Skin of body (tissue), 3 donors: ENCODE results near the gene RERE. TPM values are rescaled to one million over a fixed set of nuclear protein-coding genes. Genes with fewer than 3 reads are reported as not detected.

Experiments used
- DNase-seq: peaks from one replicate; lab custom pipeline; 2025; lab: John Stamatoyannopoulos, UW
- small RNA-seq: library from RNA; depleted of rRNA; stranded (forward); fragments of <200 nt; gene quantifications from one replicate; pipeline ENCODE3, GENCODE V24; 2014; ENCODE audit warnings: low replicate concordance
- total RNA-seq: library from RNA; depleted of rRNA; stranded (reverse); fragments of >200 nt; gene quantifications from one replicate; pipeline ENCODE4 v1.2.3, GENCODE V29; 2014

Gene RERE
- total RNA-seq, 1 donor from 2014 or later, result 125 TPM

- peak; percentile 20 for DNase-seq
These were observed 502.8 kb downstream of the RERE start for GRCh38 chr1:8314346-8315280.

DNA sequence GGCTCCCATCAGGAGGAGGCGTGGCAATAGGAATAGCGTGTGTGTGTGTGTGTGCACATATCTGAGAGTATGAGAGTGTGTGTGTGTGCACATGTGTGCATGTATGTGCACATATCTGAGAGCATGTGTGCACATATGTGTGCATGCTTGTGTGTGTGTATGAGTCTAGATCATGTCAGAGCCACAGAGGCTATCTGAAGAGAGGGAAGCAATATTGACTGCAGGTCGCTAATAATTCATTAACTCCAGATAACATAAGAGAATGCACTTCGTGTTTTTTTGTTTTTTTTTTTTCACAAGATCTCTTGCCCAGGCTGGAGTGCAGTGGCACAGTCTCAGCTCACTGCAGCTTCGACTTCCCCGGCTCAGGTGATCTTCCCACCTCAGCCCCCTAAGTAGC, 504.2 kb downstream of the RERE start:
- no peak for DNase-seq

- no peak for DNase-seq
These were observed 504.9 kb downstream of the RERE start for GRCh38 chr1:8312235-8313218.

- DNase-seq, result no peak
These were observed 506.2 kb downstream of the RERE start for GRCh38 chr1:8311068-8311718.

DNA sequence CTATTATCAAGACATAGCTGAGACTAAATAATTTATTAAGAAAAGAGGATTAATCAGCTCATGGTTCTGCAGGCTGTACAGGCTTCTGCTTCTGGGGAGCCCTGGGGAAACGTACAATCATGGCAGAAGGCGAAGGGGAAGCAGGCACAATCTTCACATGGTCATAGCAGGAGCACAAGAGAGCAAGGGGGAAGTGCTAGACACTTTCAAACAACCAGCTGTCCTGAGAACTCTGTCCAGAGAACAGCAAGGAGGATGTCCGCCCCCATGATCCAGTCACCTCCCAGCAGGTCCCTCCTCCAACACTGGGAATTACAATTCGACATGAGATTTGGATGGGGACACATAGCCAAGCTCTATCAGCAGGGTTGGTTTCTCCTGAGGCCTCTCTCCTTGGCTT, 509.8 kb downstream of the RERE start:
- no peak for DNase-seq

GRCh38 chr1:8303876-8304275, 513.6 kb downstream of the RERE start:
- DNase-seq, result no peak

- DNase-seq, result no peak
These were observed 514.3 kb downstream of the RERE start for GRCh38 chr1:8303141-8303540.

Small RNA genes within 50 kb of the gene (small RNA-seq; reads per million reads assigned to genes)
- gene MIR6728, result not detected
- not detected for gene RF00019
- gene RF00599, result not detected

Other genes starting within 250 kb of the RERE start
- gene ENO1, start 61.0 kb upstream of the RERE start, total RNA-seq, result 322 TPM
- gene CA6, start 128.2 kb upstream of the RERE start, total RNA-seq, result 4.8 TPM
- not detected for gene SLC2A7, start 208.8 kb upstream of the RERE start, total RNA-seq